Uterus (tissue), 4 donors: ENCODE data around the gene MYH7. TPM values are rescaled to one million over a fixed set of nuclear protein-coding genes. Genes with fewer than 3 reads are reported as not detected.

Source experiments
- DNase-seq, 2 donors: peaks; one replicate each; pipeline ENCODE4 v3.0.0-alpha.2; 2019 to 2020
- H3K27ac ChIP-seq, 2 donors: fragments of 200-600 bp; sonication (generic); 1 replicate in 1 of 2; 2 replicates in 1 of 2; pipeline ENCODE4 v1.5.1; 2016 to 2018
- H3K27me3 ChIP-seq, 2 donors: fragments of 200-600 bp; sonication (generic); one replicate each; pipeline ENCODE4 v1.5.1; 2018 to 2019; ENCODE audit warnings: control low read depth in 1 of 2
- H3K36me3 ChIP-seq, 2 donors: fragments of 200-600 bp; sonication (generic); one replicate each; pipeline ENCODE4 v1.5.1; 2019; ENCODE audit warnings: control low read depth in 1 of 2
- H3K4me1 ChIP-seq, 2 donors: fragments of 200-600 bp; sonication (generic); one replicate each; pipeline ENCODE4 v1.5.1; 2018 to 2019; ENCODE audit warnings: control low read depth in 1 of 2
- H3K4me3 ChIP-seq, 2 donors: fragments of 200-600 bp; sonication (generic); 1 replicate in 1 of 2; 2 replicates in 1 of 2; pipeline ENCODE4 v1.5.1; 2018 to 2019; ENCODE audit warnings: mild to moderate bottlenecking in 1 of 2
- H3K9me3 ChIP-seq, 2 donors: fragments of 200-600 bp; sonication (generic); one replicate each; pipeline ENCODE4 v1.5.1; 2019; ENCODE audit warnings: control low read depth in 1 of 2
- CTCF ChIP-seq, 4 experiments: fragments of 200-600 bp in 2 of 4; fragments of 450-650 bp in 2 of 4; sonication (generic) in 2 of 4; IDR thresholded peaks; one replicate each; pipeline ENCODE4 v1.5.1; 2016 to 2019; ENCODE audit warnings: antibody characterized with exemption in 4 of 4, mild to moderate bottlenecking in 2 of 4, moderate library complexity in 1 of 4
- POLR2A ChIP-seq, 2 donors: fragments of 450-650 bp; IDR thresholded peaks; one replicate each; pipeline ENCODE4 v1.6.1; 2016; ENCODE audit warnings: antibody characterized with exemption in 2 of 2, mild to moderate bottlenecking in 1 of 2, moderate library complexity in 1 of 2
- intact Hi-C: fragments of 100-400 bp; cut with DNase I; formaldehyde crosslinking; loops from one replicate; pipeline ENCODE4 v1.15.1; 2023; ENCODE audit warnings: low total_unique reads
- total RNA-seq, 4 donors: library from RNA; depleted of rRNA in 3 of 4; stranded (reverse); fragments of >200 nt in 3 of 4; gene quantifications; one replicate each; pipeline versions ENCODE4 v1.1.0 to v1.2.4, GENCODE V29; 2014 to 2023
- donor health status: DM: yes; HTN: yes; CAD: no.

MYH7 gene
- total RNA-seq, 4 donors from 2014 or later = 1.6 TPM; not detected in 3

GRCh38 chr14:23443881-23444280, 8.4 kb upstream of the MYH7 start:
- H3K36me3 ChIP-seq = no peaks in the 10 kb centered on the region
- H3K4me3 ChIP-seq = no peak overlapping the region
- no peak overlapping the region for H3K27ac ChIP-seq
- intact Hi-C loops = no loop called here
- no peaks in the 10 kb centered on the region for H3K4me1 ChIP-seq
- H3K9me3 ChIP-seq = no peaks in the 10 kb centered on the region
- no peak for TF ChIP-seq CTCF (IDR thresholded peaks at IDR 0.05)
- TF ChIP-seq POLR2A (IDR thresholded peaks at IDR 0.05) = no peak
- no peak for DNase-seq
- H3K27me3 ChIP-seq = no peaks in the 10 kb centered on the region

DNA sequence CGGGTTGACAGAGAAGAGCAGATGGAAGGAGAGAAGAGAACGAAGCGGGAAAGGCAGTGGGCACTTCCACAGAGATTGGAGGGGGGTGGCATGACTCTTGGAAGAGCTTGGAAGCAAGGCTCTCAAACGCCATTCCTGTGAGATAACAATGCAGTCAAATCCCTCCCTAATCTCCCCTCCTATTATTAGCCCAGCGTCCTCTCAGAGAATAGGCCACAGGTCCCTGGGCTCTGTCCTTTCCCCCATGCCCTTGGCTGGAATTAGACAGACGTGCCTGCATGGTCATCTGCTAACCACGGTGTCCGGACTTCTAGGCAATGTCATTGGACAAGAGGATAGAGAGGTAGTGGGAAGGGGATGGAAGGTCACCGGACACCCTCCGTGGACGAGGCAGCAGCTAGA, 8.0 kb upstream of the MYH7 start:
- Histone ChIP-seq H3K27ac (no peak overlapping the region), H3K9me3 (no peaks in the 10 kb centered on the region), H3K4me3 (no peak overlapping the region), H3K4me1 (no peaks in the 10 kb centered on the region), H3K27me3 (no peaks in the 10 kb centered on the region), H3K36me3 (no peaks in the 10 kb centered on the region)
- no peak for DNase-seq
- intact Hi-C loops = no loop called here
- TF ChIP-seq POLR2A (IDR thresholded peaks at IDR 0.05) (no peak), CTCF (IDR thresholded peaks at IDR 0.05) (no peak)

DNA sequence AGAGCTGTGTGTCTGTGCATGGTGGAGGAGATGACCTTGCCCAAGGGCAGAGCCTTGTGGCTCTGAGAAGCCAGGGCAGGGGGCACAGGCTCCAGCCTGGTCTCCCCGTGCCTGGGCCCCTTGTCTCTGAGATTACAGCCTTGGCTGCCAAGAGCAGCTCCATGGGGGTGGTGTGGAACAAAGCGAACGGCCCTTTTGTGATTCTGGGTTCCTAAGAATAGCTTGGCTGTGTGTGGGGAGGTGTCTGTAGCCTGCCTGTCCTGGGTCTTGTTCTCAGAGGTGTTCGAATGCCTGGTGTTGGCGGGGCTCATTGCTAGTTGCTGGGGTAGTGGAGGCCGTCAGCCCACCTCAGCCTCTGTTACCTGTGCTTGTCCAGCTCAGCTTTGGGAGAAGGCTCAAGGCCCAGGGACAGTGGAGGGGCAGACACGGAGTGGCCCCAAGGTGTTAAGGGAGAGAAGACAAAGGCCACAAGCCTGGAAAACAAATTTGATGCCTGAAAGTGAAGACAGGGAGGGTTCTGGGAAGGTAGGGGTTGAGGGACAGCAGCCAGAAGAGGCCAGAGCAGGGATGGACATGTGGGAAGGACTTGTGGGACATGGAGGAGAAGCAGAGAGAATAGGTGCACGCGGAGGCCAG, 7.4 kb upstream of the MYH7 start:
- H3K27ac ChIP-seq = no peak overlapping the region
- H3K36me3 ChIP-seq = no peaks in the 10 kb centered on the region
- DNase-seq = no peak
- TF ChIP-seq CTCF (IDR thresholded peaks at IDR 0.05) (no peak), POLR2A (IDR thresholded peaks at IDR 0.05) (no peak)
- no peak overlapping the region for H3K4me3 ChIP-seq
- no peaks in the 10 kb centered on the region for H3K4me1 ChIP-seq
- intact Hi-C loops = no loop called here
- no peaks in the 10 kb centered on the region for H3K9me3 ChIP-seq
- no peaks in the 10 kb centered on the region for H3K27me3 ChIP-seq

DNA sequence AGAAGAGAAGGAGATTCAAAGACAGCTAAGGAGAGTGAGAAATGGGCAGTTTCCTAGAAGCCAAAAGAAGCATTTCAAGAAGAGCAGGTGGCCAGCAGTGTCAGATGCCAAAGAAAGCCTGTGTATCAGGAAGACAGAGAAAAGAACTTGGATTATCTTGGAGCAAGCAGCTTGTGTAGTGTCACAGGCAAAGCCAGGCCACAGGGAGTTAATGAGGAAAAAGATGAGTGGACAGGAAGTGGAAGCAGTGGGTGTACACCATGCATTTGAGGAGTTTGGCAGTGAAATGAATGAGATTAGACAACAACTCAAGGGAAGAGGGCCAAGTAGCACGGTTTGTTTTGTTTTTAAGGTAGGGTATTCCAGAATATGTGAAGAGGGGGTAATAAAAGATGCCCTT, 5.6 kb upstream of the MYH7 start:
- no peak for DNase-seq
- Histone ChIP-seq H3K4me1 (no peaks in the 10 kb centered on the region), H3K9me3 (no peaks in the 10 kb centered on the region), H3K27me3 (no peaks in the 10 kb centered on the region), H3K27ac (no peak overlapping the region), H3K4me3 (no peak overlapping the region), H3K36me3 (no peaks in the 10 kb centered on the region)
- no peak for TF ChIP-seq POLR2A (IDR thresholded peaks at IDR 0.05)
- TF ChIP-seq CTCF (IDR thresholded peaks at IDR 0.05) = no peak
- intact Hi-C loops = no loop called here

DNA sequence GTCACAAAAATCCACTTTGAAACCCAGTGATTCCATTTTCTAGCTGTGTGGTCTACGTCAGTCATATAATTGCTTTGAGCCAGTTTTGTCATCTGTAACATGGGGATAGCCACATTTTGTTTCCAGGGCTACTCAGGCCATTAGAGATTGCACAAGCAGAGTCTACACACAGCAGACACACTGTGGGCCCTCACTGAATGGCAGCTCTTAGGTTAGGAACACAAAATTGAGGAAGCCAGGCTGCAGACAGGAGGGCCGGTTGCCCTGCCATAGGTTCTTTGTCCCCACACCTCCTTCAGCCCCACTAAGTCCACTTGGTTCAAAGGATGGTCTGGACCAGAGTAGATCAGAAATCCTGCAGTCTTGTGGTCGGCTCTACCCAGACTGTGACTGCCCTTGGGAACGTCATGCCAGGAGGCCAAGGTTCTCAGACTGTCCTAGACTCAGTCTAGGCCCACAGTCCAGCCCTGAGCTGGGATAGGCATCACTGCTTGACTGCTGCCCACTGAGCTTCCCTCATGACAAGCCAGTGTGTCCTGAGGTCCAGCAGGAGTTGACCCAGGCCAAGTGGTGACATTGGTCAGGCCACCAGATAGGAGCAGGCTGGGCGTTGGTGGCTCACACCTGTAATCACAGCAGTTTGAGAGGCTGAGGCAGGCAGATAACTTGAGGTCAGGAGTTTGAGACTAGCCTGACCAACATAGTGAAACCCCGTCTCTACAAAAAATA, 3.8 kb upstream of the MYH7 start:
- H3K36me3 ChIP-seq = no peaks in the 10 kb centered on the region
- no peak for DNase-seq
- intact Hi-C loops = no loop called here
- no peak overlapping the region for H3K27ac ChIP-seq
- H3K4me1 ChIP-seq = no peaks in the 10 kb centered on the region
- no peaks in the 10 kb centered on the region for H3K9me3 ChIP-seq
- no peak for TF ChIP-seq CTCF (IDR thresholded peaks at IDR 0.05)
- TF ChIP-seq POLR2A (IDR thresholded peaks at IDR 0.05) = no peak
- H3K27me3 ChIP-seq = no peaks in the 10 kb centered on the region
- no peak overlapping the region for H3K4me3 ChIP-seq
